SK-N-SH treated with all-trans-retinoic acid at 6 μM for 48 hours (cell line): ENCODE measurements around the gene CTCF.

Experiments
- ATAC-seq: fragments of 200-7000 bp; cut with Tn5 transposase; 3 replicates; pipeline ENCODE4 v1.9.1; 2020; ENCODE audit warnings: mild to moderate bottlenecking, moderate library complexity
- ARNTL ChIP-seq: fragments of 450-650 bp; formaldehyde crosslinking; IDR thresholded peaks from 2 replicates; pipeline ENCODE4 v1.5.0; 2020; ENCODE audit warnings: low read depth, mild to moderate bottlenecking, moderate library complexity, borderline replicate concordance
- BACH2 ChIP-seq: fragments of 250-450 bp; sonication (Bioruptor Pico); IDR thresholded peaks from 2 replicates; pipeline ENCODE4 v1.9.0; 2021; ENCODE audit warnings: mild to moderate bottlenecking, borderline replicate concordance
- CREB5 ChIP-seq: fragments of 250-450 bp; sonication (Bioruptor Pico); IDR thresholded peaks from 2 replicates; pipeline ENCODE4 v1.5.1; 2020; ENCODE audit warnings: low read depth, mild to moderate bottlenecking, moderate library complexity
- CSDC2 ChIP-seq: fragments of 250-450 bp; sonication (Bioruptor Pico); IDR thresholded peaks from 2 replicates; pipeline ENCODE4 v1.5.0; 2020; ENCODE audit warnings: mild to moderate bottlenecking, moderate library complexity
- CSRNP3 ChIP-seq: fragments of 250-450 bp; sonication (Bioruptor Pico); IDR thresholded peaks from 2 replicates; pipeline ENCODE4 v1.5.1; 2021; ENCODE audit warnings: mild to moderate bottlenecking, moderate library complexity
- ESRRG ChIP-seq: fragments of 250-450 bp; sonication (Bioruptor Pico); IDR thresholded peaks from 2 replicates; pipeline ENCODE4 v1.6.1; 2021; ENCODE audit warnings: mild to moderate bottlenecking
- GLIS3 ChIP-seq: fragments of 250-450 bp; sonication (Bioruptor Pico); IDR thresholded peaks from 2 replicates; pipeline ENCODE4 v1.5.0; 2020; ENCODE audit warnings: mild to moderate bottlenecking, moderate library complexity
- ISL1 ChIP-seq: fragments of 250-450 bp; sonication (Bioruptor Pico); IDR thresholded peaks from 2 replicates; pipeline ENCODE4 v2.1.2; 2022; ENCODE audit warnings: mild to moderate bottlenecking, moderate library complexity
- PPARA ChIP-seq: fragments of 250-450 bp; sonication (Bioruptor Pico); IDR thresholded peaks from 2 replicates; pipeline ENCODE4 v1.5.0; 2020; ENCODE audit warnings: mild to moderate bottlenecking, borderline replicate concordance
- RARB ChIP-seq: fragments of 250-450 bp; sonication (Bioruptor Pico); IDR thresholded peaks from 2 replicates; pipeline ENCODE4 v1.8.0; 2021; ENCODE audit warnings: mild to moderate bottlenecking, moderate library complexity
- ZFP30 ChIP-seq: fragments of 450-650 bp; formaldehyde crosslinking; IDR thresholded peaks from 2 replicates; pipeline ENCODE4 v1.5.0; 2022; ENCODE audit warnings: mild to moderate bottlenecking, moderate library complexity
- ZNF565 ChIP-seq: fragments of 450-650 bp; formaldehyde crosslinking; conservative IDR thresholded peaks from 2 replicates; pipeline ENCODE4 v1.5.0; 2020; ENCODE audit warnings: low read depth, mild to moderate bottlenecking, moderate library complexity
- ZNF70 ChIP-seq: fragments of 450-650 bp; formaldehyde crosslinking; IDR thresholded peaks from 2 replicates; pipeline ENCODE4 v1.5.0; 2020; ENCODE audit warnings: mild to moderate bottlenecking, moderate library complexity
- ZNF8 ChIP-seq: fragments of 450-650 bp; formaldehyde crosslinking; IDR thresholded peaks from 2 replicates; pipeline ENCODE4 v1.5.0; 2020; ENCODE audit warnings: mild to moderate bottlenecking, moderate library complexity
- TF ChIP-seq, protein P1 (sequence below): fragments of 250-450 bp; sonication (Bioruptor Pico); IDR thresholded peaks from 2 replicates; pipeline ENCODE4 v1.8.0; 2020; ENCODE audit warnings: mild to moderate bottlenecking, moderate library complexity, borderline replicate concordance
- TF ChIP-seq, protein P2 (sequence below): fragments of 250-450 bp; sonication (Bioruptor Pico); IDR thresholded peaks from 2 replicates; pipeline ENCODE4 v1.8.0; 2021; ENCODE audit warnings: low read depth, mild to moderate bottlenecking, moderate library complexity, borderline replicate concordance

CTCF gene

DNA sequence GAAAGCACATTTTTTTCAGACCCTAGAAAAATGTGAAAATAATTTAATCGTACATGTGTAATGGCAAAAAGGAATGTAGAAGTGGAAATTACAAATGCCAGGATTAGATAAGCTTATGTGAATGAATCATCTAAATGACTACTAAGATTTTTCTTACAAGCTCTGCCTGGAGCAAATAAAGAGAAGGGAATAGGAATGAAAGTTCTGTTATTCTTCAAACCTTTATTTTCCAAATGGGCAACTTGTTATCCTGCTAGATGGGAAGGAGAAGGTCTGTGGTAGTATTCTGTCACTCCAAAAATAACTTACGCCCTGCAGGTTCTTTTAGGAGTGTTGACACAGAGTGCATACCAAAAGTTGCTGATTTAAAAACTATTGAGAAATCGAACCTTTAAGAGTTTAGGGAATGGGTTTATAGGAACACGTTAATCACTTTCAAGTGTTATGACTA is 9.7 kb downstream of the CTCF start:
- TF ChIP-seq CSRNP3 (CRISPR knock-in tag): 0 out of 2 replicates have a peak, but pooled peaks have one; percentile 56
- TF ChIP-seq CREB5 (CRISPR knock-in tag): 0 out of 2 replicates have a peak, but pooled peaks have one; percentile 40
- no peak for TF ChIP-seq ZNF70 (CRISPR knock-in tag)
- TF ChIP-seq, protein P1, sequence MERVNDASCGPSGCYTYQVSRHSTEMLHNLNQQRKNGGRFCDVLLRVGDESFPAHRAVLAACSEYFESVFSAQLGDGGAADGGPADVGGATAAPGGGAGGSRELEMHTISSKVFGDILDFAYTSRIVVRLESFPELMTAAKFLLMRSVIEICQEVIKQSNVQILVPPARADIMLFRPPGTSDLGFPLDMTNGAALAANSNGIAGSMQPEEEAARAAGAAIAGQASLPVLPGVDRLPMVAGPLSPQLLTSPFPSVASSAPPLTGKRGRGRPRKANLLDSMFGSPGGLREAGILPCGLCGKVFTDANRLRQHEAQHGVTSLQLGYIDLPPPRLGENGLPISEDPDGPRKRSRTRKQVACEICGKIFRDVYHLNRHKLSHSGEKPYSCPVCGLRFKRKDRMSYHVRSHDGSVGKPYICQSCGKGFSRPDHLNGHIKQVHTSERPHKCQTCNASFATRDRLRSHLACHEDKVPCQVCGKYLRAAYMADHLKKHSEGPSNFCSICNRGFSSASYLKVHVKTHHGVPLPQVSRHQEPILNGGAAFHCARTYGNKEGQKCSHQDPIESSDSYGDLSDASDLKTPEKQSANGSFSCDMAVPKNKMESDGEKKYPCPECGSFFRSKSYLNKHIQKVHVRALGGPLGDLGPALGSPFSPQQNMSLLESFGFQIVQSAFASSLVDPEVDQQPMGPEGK (CRISPR knock-in tag): no peak
- no peak for TF ChIP-seq BACH2
- TF ChIP-seq ISL1 (CRISPR knock-in tag): peak; percentile 93
- TF ChIP-seq ZNF8 (CRISPR knock-in tag): no peak
- peak; percentile 85 for ATAC-seq

GRCh38 chr16:67579686-67580085 is 17.4 kb downstream of the CTCF start:
- no peak for ATAC-seq
- TF ChIP-seq ARNTL (CRISPR knock-in tag) (no peak), PPARA (CRISPR knock-in tag) (no peak), ZNF565 (CRISPR knock-in tag) (no peak), ZFP30 (CRISPR knock-in tag) (no peak), RARB (CRISPR knock-in tag) (no peak), ZNF70 (CRISPR knock-in tag) (no peak), ESRRG (CRISPR knock-in tag) (no peak), GLIS3 (no peak), ZNF8 (CRISPR knock-in tag) (no peak), CSRNP3 (CRISPR knock-in tag) (no peak)
- TF ChIP-seq, protein P1 (CRISPR knock-in tag): no peak
- TF ChIP-seq, protein P2, sequence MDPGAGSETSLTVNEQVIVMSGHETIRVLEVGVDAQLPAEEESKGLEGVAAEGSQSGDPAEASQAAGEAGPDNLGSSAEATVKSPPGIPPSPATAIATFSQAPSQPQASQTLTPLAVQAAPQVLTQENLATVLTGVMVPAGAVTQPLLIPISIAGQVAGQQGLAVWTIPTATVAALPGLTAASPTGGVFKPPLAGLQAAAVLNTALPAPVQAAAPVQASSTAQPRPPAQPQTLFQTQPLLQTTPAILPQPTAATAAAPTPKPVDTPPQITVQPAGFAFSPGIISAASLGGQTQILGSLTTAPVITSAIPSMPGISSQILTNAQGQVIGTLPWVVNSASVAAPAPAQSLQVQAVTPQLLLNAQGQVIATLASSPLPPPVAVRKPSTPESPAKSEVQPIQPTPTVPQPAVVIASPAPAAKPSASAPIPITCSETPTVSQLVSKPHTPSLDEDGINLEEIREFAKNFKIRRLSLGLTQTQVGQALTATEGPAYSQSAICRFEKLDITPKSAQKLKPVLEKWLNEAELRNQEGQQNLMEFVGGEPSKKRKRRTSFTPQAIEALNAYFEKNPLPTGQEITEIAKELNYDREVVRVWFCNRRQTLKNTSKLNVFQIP (CRISPR knock-in tag): no peak

GRCh38 chr16:67580202-67580601 is 17.9 kb downstream of the CTCF start:
- ATAC-seq: no peak
- no peak for TF ChIP-seq ZNF8 (CRISPR knock-in tag)
- TF ChIP-seq CSDC2 (CRISPR knock-in tag): no peak
- no peak for TF ChIP-seq CREB5 (CRISPR knock-in tag)
- no peak for TF ChIP-seq GLIS3
- TF ChIP-seq ZFP30 (CRISPR knock-in tag): no peak
- TF ChIP-seq, protein P1 (CRISPR knock-in tag): no peak
